HG02798 (cell line): ENCODE results near the gene DOP1B.
A peak's percentile ranks its signal among the peaks of the same experiment; 100 is the strongest.
"Not testable (repeated sequence)": the region's sequence is repeated elsewhere in the genome, so short reads cannot be mapped to it uniquely, and the experiment has no call there.

ENCODE experiments used
- ATAC-seq: cut with Tn5 transposase; IDR thresholded peaks from one replicate; pipeline ENCODE4 v1.9.1; 2021; ENCODE audit warnings: mild to moderate bottlenecking; ENCODE audit not compliant: unreplicated experiment, poor library complexity

DOP1B gene

GRCh38 chr21:36132696-36133095, 23.9 kb upstream of the DOP1B start:
- ATAC-seq: no peak

- ATAC-seq: no peak
Measured at GRCh38 chr21:36134803-36135390, 21.7 kb upstream of the DOP1B start, which contains the start of gene CBR3. Gene CBR3, plus strand, starts transcription at chr21:36135079. Its CDS starts 114 bp downstream, at chr21:36135193.

- peak; percentile 57 for ATAC-seq
Measured at GRCh38 chr21:36135391-36136102, 21.1 kb upstream of the DOP1B start.

- ATAC-seq: not testable (repeated sequence)
Measured at GRCh38 chr21:36139791-36140190, 16.8 kb upstream of the DOP1B start.

GRCh38 chr21:36141513-36141925, 15.1 kb upstream of the DOP1B start:
- peak; percentile 86 for ATAC-seq

GRCh38 chr21:36144233-36144632, 12.4 kb upstream of the DOP1B start:
- ATAC-seq: not testable (repeated sequence)

GRCh38 chr21:36145259-36145658, 11.4 kb upstream of the DOP1B start:
- no peak for ATAC-seq

- ATAC-seq: no peak
Measured at GRCh38 chr21:36147911-36148310, 8.7 kb upstream of the DOP1B start.

- no peak for ATAC-seq
Measured at GRCh38 chr21:36148886-36149285, 7.7 kb upstream of the DOP1B start.

- no peak for ATAC-seq
Measured at GRCh38 chr21:36149788-36150711, 6.6 kb upstream of the DOP1B start.

- ATAC-seq: no peak
Measured at GRCh38 chr21:36155603-36156338, 853 bp upstream of the DOP1B start.

GRCh38 chr21:36156339-36156814, 247 bp upstream of the DOP1B start:
- ATAC-seq: peak; percentile 91

- no peak for ATAC-seq
Measured at GRCh38 chr21:36159356-36159921, 2.8 kb downstream of the DOP1B start.

- ATAC-seq: no peak
Measured at GRCh38 chr21:36160850-36161178, 4.2 kb downstream of the DOP1B start.

- ATAC-seq: no peak
Measured at GRCh38 chr21:36162631-36163030, 6.0 kb downstream of the DOP1B start.

- ATAC-seq: no peak
Measured at GRCh38 chr21:36163750-36164741, 7.4 kb downstream of the DOP1B start.

GRCh38 chr21:36165356-36165755, 8.7 kb downstream of the DOP1B start:
- ATAC-seq: no peak

- ATAC-seq: no peak
Measured at GRCh38 chr21:36166705-36167104, 10.1 kb downstream of the DOP1B start.

- ATAC-seq: no peak
Measured at GRCh38 chr21:36167541-36167940, 10.9 kb downstream of the DOP1B start.
